ENCODE results near the gene LPP. TPM values are rescaled to one million over a fixed set of nuclear protein-coding genes. Genes with fewer than 3 reads are reported as not detected.
A peak's percentile ranks its signal among the peaks of the same experiment; 100 is the strongest.
"Not testable (repeated sequence)": the region's sequence is repeated elsewhere in the genome, so short reads cannot be mapped to it uniquely, and the experiment has no call there.

The LPP gene
- total RNA-seq, 4 donors from 2014 or later: 1,872 to 3,079 (median 2,300) TPM

DNA sequence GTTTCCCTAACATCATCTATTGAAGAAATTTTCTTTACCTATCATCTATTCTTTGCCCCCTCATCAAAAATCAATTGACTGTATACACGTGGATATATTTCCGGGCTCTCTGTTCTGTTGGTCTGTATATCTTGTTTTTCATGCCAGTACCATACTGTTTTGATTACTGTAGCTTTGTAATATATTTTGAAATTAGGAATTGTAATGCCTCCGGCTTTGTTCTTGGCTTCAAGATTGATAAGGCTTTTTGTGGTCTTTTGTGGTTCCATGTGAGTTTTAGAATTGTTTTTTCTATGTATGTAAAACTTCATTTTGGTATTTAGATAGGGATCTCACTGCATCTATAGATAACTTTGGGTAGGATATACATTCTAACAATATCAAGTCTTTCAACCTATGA, 454.4 kb downstream of the LPP start:
- Histone ChIP-seq H3K27me3 (no peaks in the 10 kb centered on the region), H3K4me1 (peaks cover 14 to 89% (median 69%) of the 10 kb centered on the region in 4 donors), H3K36me3 (peaks cover 13 to 22% (median 18%) of the 10 kb centered on the region in 4 donors), H3K9me3 (no peaks in the 10 kb centered on the region), H3K4me3 (no peak overlapping the region), H3K27ac (replicated peaks in 1 of 4) (peak overlapping the region in 1 of 4 donors; percentile 71)
- 97% methylated on average over 3 of the region's 3 CpGs for WGBS
- TF ChIP-seq CTCF (IDR thresholded peaks at IDR 0.05): no peak
- no peak for TF ChIP-seq POLR2AphosphoS5 (IDR thresholded peaks at IDR 0.05)
- no peak for TF ChIP-seq EP300 (IDR thresholded peaks at IDR 0.05)
- no peak for TF ChIP-seq POLR2A (IDR thresholded peaks at IDR 0.05; ENCODE audit: low read depth)
- DNase-seq (ENCODE audit: extremely low spot score): no peak
- intact Hi-C loops (cut with DNase I): no loop called here

DNA sequence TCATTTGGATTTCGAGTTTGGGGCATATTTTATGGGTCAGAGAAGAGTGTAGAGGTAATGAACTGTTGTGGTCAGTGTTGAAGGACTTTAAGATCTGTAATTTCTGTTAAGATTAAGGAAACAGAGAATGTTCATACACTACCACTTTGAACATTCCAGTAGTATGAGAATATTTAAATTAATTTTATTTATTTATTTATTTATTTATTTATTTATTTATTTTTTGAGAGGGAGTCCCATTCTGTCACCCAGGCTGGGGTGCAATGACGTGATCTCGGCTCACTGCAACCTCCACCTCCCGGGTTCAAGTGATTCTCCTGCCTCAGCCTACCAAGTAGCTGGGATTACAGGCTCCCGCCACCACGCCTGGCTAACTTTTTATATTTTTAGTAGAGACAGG, 459.8 kb downstream of the LPP start:
- H3K27me3 ChIP-seq; DNase-seq (ENCODE audit: extremely low spot score); intact Hi-C loops (cut with DNase I); H3K9me3 ChIP-seq; H3K4me3 ChIP-seq: not testable (repeated sequence)
- WGBS: 94% methylated on average over 6 of the region's 6 CpGs
- H3K27ac ChIP-seq (replicated peaks in 1 of 4): peak overlapping the region in 1 of 4 donors; percentile 2
- H3K4me1 ChIP-seq: peaks cover 4 to 87% (median 59%) of the 10 kb centered on the region in 4 donors
- H3K36me3 ChIP-seq: peaks cover 13 to 30% (median 18%) of the 10 kb centered on the region in 4 donors

GRCh38 chr3:188617270-188617669, 463.3 kb downstream of the LPP start:
- Histone ChIP-seq H3K27ac (replicated peaks in 1 of 4) (peak overlapping the region in 3 of 4 donors; percentile 19 to 48 (median 46)), H3K4me3 (no peak overlapping the region), H3K36me3 (peaks cover 0 to 9% (median 0%) of the 10 kb centered on the region in 4 donors), H3K27me3 (no peaks in the 10 kb centered on the region), H3K4me1 (peaks cover 4 to 69% (median 54%) of the 10 kb centered on the region in 4 donors), H3K9me3 (no peaks in the 10 kb centered on the region)
- WGBS: 51% methylated on average over 2 of the region's 2 CpGs
- intact Hi-C loops (cut with DNase I): no loop called here
- DNase-seq (ENCODE audit: extremely low spot score): no peak
- TF ChIP-seq POLR2A (IDR thresholded peaks at IDR 0.05; ENCODE audit: low read depth) (no peak), EP300 (IDR thresholded peaks at IDR 0.05) (no peak), POLR2AphosphoS5 (IDR thresholded peaks at IDR 0.05) (no peak), CTCF (IDR thresholded peaks at IDR 0.05) (no peak)

DNA sequence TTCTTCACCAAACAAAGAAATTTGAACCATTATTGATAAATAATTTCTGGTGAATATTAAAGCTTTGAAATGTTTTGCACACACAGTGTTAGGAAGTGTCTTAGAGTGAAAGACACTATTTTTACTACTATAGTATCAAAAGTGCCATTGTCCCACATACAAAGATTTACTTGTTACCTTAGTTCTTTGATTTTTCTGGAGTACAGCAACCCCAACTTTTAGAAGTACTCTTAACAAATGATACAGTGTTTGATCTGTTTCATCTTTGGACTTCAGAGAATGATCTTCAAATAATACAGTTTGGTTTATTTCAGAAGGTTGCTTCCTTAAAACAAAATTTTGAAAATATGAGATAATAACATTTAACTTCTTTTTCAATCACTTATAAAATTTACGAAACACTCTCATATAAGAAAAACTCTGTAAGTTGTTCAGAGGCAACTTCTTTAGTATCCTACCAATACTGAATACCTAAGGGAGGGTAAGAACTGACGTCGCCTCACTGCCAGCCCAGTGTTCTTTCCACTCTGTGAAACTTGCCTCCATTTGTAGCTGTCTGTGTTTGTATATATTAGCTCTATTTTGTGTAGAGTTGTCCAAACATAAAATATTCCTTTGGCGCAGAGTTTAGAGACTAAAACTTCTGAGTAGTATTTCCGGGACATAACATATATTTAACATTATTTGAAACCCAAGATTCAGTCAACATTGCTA, 464.2 kb downstream of the LPP start:
- Histone ChIP-seq H3K27ac (replicated peaks in 1 of 4) (peak overlapping the region; percentile 29 to 51 (median 44)), H3K4me1 (peaks cover 0 to 68% (median 49%) of the 10 kb centered on the region in 4 donors), H3K36me3 (peaks cover 0 to 9% (median 0%) of the 10 kb centered on the region in 4 donors), H3K4me3 (no peak overlapping the region), H3K9me3 (no peaks in the 10 kb centered on the region), H3K27me3 (no peaks in the 10 kb centered on the region)
- WGBS: 62% methylated on average over 5 of the region's 5 CpGs
- intact Hi-C loops (cut with DNase I): no loop called here
- no peak for TF ChIP-seq POLR2AphosphoS5 (IDR thresholded peaks at IDR 0.05)
- TF ChIP-seq POLR2A (IDR thresholded peaks at IDR 0.05; ENCODE audit: low read depth): no peak
- no peak for TF ChIP-seq CTCF (IDR thresholded peaks at IDR 0.05)
- TF ChIP-seq EP300 (IDR thresholded peaks at IDR 0.05): no peak
- no peak for DNase-seq (ENCODE audit: extremely low spot score)

- no peaks in the 10 kb centered on the region for H3K36me3 ChIP-seq
- peaks cover 6 to 74% (median 60%) of the 10 kb centered on the region in 4 donors for H3K4me1 ChIP-seq
- H3K27ac ChIP-seq (replicated peaks in 1 of 4): peak overlapping the region in 1 of 4 donors; percentile 79
- intact Hi-C loops (cut with DNase I): no loop called here
- 90% methylated on average over 2 of the region's 2 CpGs for WGBS
- TF ChIP-seq CTCF (IDR thresholded peaks at IDR 0.05): no peak
- TF ChIP-seq POLR2A (IDR thresholded peaks at IDR 0.05; ENCODE audit: low read depth): no peak
- TF ChIP-seq EP300 (IDR thresholded peaks at IDR 0.05): no peak
- no peak for TF ChIP-seq POLR2AphosphoS5 (IDR thresholded peaks at IDR 0.05)
- no peaks in the 10 kb centered on the region for H3K9me3 ChIP-seq
- H3K27me3 ChIP-seq: no peaks in the 10 kb centered on the region
- DNase-seq (ENCODE audit: extremely low spot score): no peak
- H3K4me3 ChIP-seq: no peak overlapping the region
Observed at GRCh38 chr3:188620752-188621151, 466.8 kb downstream of the LPP start.
